ENCODE measurements around the gene TMEM129. TPM values are rescaled to one million over a fixed set of nuclear protein-coding genes. Genes with fewer than 3 reads are reported as not detected.

The TMEM129 gene
- total RNA-seq, 1 donor from 2014 or later: 192 TPM

DNA sequence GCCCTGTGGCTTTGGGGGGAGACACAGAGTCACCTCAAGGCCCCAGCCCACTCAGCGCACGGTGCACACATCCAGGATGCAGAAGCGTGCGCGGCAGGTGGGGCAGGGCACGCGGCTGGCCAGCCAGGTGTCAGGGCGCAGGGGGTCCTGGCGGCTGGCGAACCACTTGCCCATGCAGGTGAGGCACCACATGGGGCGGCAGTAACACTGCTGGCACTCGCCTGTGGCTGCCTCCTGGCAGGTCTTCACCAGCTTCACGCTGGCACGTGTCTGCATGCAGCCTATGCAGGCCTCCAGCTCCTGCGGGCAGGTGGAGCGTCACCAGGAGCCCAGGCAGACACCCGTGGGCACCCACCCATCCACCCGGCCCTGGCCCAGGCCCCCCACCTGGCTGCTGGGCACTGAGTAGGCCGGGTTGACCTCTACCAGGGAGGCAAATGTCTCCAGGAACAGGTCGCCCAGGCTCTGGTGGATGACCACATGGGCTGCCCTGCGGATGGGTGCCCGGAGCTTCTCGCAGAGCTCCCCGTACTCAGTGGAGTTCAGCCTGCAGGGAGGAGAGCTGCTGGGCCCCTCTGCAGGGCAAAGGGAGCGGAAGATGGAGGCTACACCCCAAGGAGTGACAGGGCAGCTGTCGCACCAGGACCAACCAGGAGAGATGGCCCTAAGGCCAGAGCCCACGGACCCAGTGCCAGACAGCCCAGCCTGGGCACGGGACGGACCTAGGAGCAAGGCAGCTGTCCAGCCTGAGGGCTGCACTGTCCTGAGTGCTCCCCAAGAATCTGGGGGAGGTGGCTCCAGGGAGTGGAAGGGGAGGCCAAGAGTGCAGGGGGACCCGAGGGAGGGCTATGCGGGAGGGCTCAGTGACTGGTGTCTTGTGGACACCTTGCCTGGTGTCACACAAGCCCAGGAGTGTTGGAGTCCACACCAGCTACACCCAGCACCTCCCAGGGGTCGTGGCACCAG, 3.7 kb downstream of the TMEM129 start:
- Histone ChIP-seq H3K27ac (no peak overlapping the region), H3K4me1 (peaks cover 16 to 18% of the 10 kb centered on the region in 2 donors), H3K27me3 (no peaks in the 10 kb centered on the region), H3K36me3 (peaks cover 10 to 24% of the 10 kb centered on the region in 2 donors), H3K4me3 (no peak overlapping the region), H3K9me3 (no peaks in the 10 kb centered on the region)
- DNase-seq (ENCODE audit: low spot score in 2 of 2): no peak
- intact Hi-C loops (cut with DNase I): loop anchor here (10.0 kb wide), 1 partner anchor 1043 kb away; the partner anchor contains the start of genes ATP5ME and MYL5
- TF ChIP-seq, protein P1, sequence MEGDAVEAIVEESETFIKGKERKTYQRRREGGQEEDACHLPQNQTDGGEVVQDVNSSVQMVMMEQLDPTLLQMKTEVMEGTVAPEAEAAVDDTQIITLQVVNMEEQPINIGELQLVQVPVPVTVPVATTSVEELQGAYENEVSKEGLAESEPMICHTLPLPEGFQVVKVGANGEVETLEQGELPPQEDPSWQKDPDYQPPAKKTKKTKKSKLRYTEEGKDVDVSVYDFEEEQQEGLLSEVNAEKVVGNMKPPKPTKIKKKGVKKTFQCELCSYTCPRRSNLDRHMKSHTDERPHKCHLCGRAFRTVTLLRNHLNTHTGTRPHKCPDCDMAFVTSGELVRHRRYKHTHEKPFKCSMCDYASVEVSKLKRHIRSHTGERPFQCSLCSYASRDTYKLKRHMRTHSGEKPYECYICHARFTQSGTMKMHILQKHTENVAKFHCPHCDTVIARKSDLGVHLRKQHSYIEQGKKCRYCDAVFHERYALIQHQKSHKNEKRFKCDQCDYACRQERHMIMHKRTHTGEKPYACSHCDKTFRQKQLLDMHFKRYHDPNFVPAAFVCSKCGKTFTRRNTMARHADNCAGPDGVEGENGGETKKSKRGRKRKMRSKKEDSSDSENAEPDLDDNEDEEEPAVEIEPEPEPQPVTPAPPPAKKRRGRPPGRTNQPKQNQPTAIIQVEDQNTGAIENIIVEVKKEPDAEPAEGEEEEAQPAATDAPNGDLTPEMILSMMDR (IDR thresholded peaks at IDR 0.05): no peak

DNA sequence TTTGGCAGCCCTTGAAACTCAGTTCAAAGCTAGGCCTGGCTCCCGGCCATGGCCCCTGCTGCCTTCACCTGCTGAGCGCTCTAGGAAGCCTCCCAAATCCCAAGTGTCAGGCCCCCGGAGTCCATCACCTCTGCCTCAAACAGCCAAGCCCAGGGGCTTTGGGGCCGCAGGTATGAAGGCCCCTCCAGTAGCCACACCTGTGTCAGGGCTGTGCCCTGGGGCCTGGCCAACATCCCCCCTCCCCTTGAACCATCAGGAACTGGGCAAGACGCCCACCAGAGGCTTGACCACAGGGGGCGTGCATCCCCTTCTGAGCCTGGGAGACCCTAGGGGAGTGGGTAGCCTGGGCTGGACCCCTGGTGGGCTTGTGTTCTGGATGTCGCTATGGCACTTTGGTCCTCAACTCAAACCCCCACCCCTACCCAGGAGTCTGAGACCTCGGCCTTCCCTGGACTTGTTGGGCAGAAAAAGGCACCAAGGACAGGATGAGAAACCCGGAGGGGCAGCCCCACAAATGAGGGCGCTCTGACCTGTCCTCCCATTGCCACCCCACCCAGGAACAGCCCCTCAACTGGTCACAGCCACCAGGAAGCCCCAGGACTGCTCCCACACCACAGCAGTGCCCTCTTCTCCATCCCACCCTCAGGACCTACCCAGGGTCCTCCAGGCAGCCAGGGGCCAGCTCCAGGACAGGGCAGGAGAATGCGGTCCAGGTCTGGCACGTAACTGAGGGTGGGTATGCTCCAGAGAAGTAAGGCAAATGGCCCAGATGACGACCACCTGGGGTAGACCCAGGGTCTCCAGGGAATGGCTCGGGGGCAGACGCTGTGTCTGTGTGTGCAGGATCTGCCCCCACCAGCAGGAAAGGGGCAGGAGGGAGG, 4.8 kb downstream of the TMEM129 start:
- no peak overlapping the region for H3K27ac ChIP-seq
- intact Hi-C loops (cut with DNase I): loop anchor here (10.0 kb wide), 1 partner anchor 1042 kb away; the partner anchor contains the start of genes ATP5ME and MYL5
- TF ChIP-seq, protein P1 (IDR thresholded peaks at IDR 0.05): no peak

DNA sequence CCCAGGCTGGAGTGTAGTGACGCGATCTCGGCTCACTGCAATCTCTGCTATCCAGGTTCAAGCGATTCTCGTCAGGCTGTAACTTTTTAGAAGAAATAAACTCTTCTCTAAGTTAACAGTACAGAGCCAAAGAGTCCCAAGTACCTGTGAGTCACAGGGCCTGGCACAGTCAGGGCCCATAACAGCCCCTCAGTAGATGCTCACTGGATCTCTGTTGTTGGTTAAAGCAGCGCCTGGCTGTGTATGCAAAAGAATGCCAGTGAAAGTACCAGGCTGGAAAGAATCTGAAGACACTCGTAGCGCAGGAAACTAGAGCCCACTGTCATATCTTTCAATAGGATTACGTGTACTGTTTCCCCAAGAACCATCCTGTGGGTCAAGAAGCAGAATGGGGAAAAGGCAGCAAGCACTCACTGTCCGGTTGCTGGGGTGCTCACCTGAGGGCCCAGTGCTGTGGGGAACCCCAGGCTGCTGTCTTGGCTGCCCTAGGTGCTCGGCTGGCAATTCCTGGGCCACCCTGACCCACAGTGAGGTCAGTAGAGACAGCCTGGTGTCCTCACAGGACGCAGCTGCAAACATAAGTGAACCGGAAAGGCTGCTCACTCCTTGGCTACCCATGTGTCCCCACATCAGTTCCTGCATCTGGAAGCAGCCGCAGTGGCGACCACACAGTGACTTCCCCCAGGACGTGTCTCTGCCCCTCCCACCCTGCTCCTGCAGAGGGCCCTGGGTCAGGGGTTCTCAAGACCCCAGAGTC, 5.9 kb downstream of the TMEM129 start:
- DNase-seq (ENCODE audit: low spot score in 2 of 2): no peak
- no peak overlapping the region for H3K4me3 ChIP-seq
- H3K27ac ChIP-seq: no peak overlapping the region
- H3K4me1 ChIP-seq: peaks cover 8 to 17% of the 10 kb centered on the region in 2 donors
- no peaks in the 10 kb centered on the region for H3K9me3 ChIP-seq
- intact Hi-C loops (cut with DNase I): loop anchor here (10.0 kb wide), 1 partner anchor 1040 kb away; the partner anchor contains the start of genes ATP5ME and MYL5
- H3K27me3 ChIP-seq: no peaks in the 10 kb centered on the region
- TF ChIP-seq, protein P1 (IDR thresholded peaks at IDR 0.05): no peak
- peaks cover 10 to 24% of the 10 kb centered on the region in 2 donors for H3K36me3 ChIP-seq

More for the DNA sequence above, 4.8 kb downstream of the TMEM129 start:
- H3K4me3 ChIP-seq: no peak overlapping the region
- H3K36me3 ChIP-seq: peaks cover 10 to 24% of the 10 kb centered on the region in 2 donors
- DNase-seq (ENCODE audit: low spot score in 2 of 2): no peak
- no peaks in the 10 kb centered on the region for H3K9me3 ChIP-seq
- H3K27me3 ChIP-seq: no peaks in the 10 kb centered on the region
- H3K4me1 ChIP-seq: peaks cover 9 to 10% of the 10 kb centered on the region in 2 donors

DNA sequence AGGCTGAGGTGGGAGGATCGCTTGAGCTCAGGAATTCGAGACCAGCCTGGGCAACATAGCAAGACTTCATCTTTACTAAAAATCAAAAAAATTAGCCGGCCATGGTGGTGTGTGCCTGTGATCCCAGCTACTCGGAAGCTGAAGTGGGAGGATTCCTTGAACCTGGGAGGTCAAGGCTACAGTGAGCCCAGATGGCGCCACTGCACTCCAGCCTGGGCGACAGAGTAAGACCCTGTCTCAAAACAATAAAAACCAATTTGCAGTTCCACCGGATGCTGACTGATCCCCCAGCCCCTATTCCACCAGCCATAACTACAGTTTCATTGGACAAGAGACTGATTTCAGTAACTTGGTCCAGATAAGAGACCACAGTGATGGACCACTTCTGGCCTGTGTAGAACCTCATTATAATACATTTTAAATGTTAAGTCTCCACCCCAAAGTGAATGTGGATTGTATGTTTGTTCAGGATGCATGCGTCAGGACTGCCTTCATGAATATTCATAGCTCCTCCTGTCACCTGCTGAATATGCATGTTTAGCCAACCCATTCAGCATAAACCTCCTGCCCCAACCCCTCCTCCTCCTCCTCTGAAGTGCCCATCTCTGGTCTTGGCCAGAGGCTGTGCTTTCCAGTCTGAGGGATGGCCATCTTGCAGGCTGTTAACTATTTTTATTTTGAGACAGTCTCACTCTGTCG, 6.7 kb downstream of the TMEM129 start:
- Histone ChIP-seq H3K27me3 (no peaks in the 10 kb centered on the region), H3K36me3 (peaks cover 10 to 24% of the 10 kb centered on the region in 2 donors), H3K4me3 (no peak overlapping the region), H3K4me1 (peaks cover 1 to 10% of the 10 kb centered on the region in 2 donors), H3K9me3 (no peaks in the 10 kb centered on the region), H3K27ac (peak overlapping the region; percentile 99 to 100)
- TF ChIP-seq, protein P1 (IDR thresholded peaks at IDR 0.05): no peak
- intact Hi-C loops (cut with DNase I): loop anchor here (5.0 to 10.0 kb wide), 4 partner anchors 132 to 1578 kb away; partner anchors contain the start of genes ATP5ME, CTBP1, MYL5 and RGS12
- DNase-seq (ENCODE audit: low spot score in 2 of 2): no peak
